Panc1 (cell line): ENCODE data around the gene RUVBL1. TPM values are rescaled to one million over a fixed set of nuclear protein-coding genes. Genes with fewer than 3 reads are reported as not detected.

Experiments used
- ATAC-seq: fragments of 200-7000 bp; cut with Tn5 transposase; 2 replicates; pipeline ENCODE4 v1.9.1; 2020; ENCODE audit warnings: mild to moderate bottlenecking, moderate library complexity
- BruUV-seq: library from RNA; stranded (reverse); fragments of 400-500 nt; replicated peaks from 2 replicates; lab custom pipeline; 2021; lab: Mats Ljungman, UMichigan
- CTCF ChIA-PET: fragments of 300-600 bp; sonication (Branson Sonifier 250); formaldehyde crosslinking; loops from one replicate; lab custom pipeline; 2022; ENCODE audit warnings: antibody characterized with exemption; lab: Charles Lee
- POLR2A ChIA-PET: fragments of 300-600 bp; sonication (Branson Sonifier 250); formaldehyde crosslinking; loops from one replicate; lab custom pipeline; 2022; ENCODE audit warnings: antibody characterized with exemption; lab: Charles Lee
- DNase-seq: peaks from one replicate; pipeline ENCODE4 v3.0.0-alpha.2; 2010; ENCODE audit warnings: low read depth, low spot score
- H3K27ac ChIP-seq: 2 replicates; pipeline ENCODE4 v1.5.1; 2011; ENCODE audit warnings: mild to moderate bottlenecking, low read length, inconsistent platforms
- H3K27me3 ChIP-seq: fragments of 200-500 bp; sonication (Bioruptor generic); 2 replicates; pipeline ENCODE4 v1.6.0; 2014; ENCODE audit warnings: low read length, inconsistent platforms; ENCODE audit not compliant: control insufficient read depth, insufficient read depth
- H3K36me3 ChIP-seq: fragments of 200-500 bp; sonication (Bioruptor generic); 2 replicates; pipeline ENCODE4 v1.5.1; 2014; ENCODE audit warnings: inconsistent platforms, mild to moderate bottlenecking, low read length, moderate library complexity; ENCODE audit not compliant: control insufficient read depth, insufficient read depth
- H3K4me1 ChIP-seq: 2 replicates; pipeline ENCODE4 v1.5.1; 2011; ENCODE audit warnings: inconsistent platforms, mild to moderate bottlenecking, low read length, moderate library complexity; ENCODE audit not compliant: control insufficient read depth, insufficient read depth
- H3K4me3 ChIP-seq, 2 experiments: 2 replicates each; pipeline ENCODE4 v1.5.1; 2011 to 2012; ENCODE audit warnings: low read depth in 2 of 2, low read length in 2 of 2, mild to moderate bottlenecking in 2 of 2, inconsistent platforms in 1 of 2, moderate library complexity in 1 of 2
- H3K9me3 ChIP-seq: fragments of 200-500 bp; sonication (Bioruptor generic); 2 replicates; pipeline ENCODE4 v1.5.1; 2014; ENCODE audit warnings: low read depth, mild to moderate bottlenecking, inconsistent platforms, low read length, moderate library complexity; ENCODE audit not compliant: control insufficient read depth, insufficient read depth
- CTCF ChIP-seq: fragments of 450-650 bp; IDR thresholded peaks from 2 replicates; pipeline ENCODE4 v1.5.1; 2017; ENCODE audit warnings: mild to moderate bottlenecking
- POLR2AphosphoS5 ChIP-seq: IDR thresholded peaks from 2 replicates; pipeline ENCODE4 v1.6.1; 2012; ENCODE audit warnings: mild to moderate bottlenecking, low read depth, low read length, moderate library complexity
- SIN3A ChIP-seq: IDR thresholded peaks from 2 replicates; pipeline ENCODE4 v1.6.1; 2012; ENCODE audit warnings: low read depth, mild to moderate bottlenecking, low read length, moderate library complexity, borderline replicate concordance; ENCODE audit not compliant: insufficient read depth
- TCF7L2 ChIP-seq: IDR thresholded peaks from 2 replicates; pipeline ENCODE4 v1.6.1; 2011; ENCODE audit warnings: mild to moderate bottlenecking, low read depth, low read length, inconsistent platforms
- in situ Hi-C: cut with HindIII; loops from 2 replicates; pipeline ENCODE4 v1.10.0; 2016; ENCODE audit warnings: low sequenced_read_pairs, low pct_unique_long_range_greater_than_20kb
- intact Hi-C: fragments of 100-400 bp; cut with micrococcal nuclease; formaldehyde crosslinking; loops from one replicate; pipeline ENCODE4 v1.10.0; 2022; ENCODE audit not compliant: unreplicated experiment
- total RNA-seq: library from RNA; stranded (reverse); gene quantifications from one replicate; pipeline ENCODE4 v1.2.1, GENCODE V29; 2021; ENCODE audit not compliant: unreplicated experiment
- TF ChIP-seq, protein P1 (sequence below), 2 experiments: IDR thresholded peaks; 2 replicates each; pipeline ENCODE4 v1.6.1; 2011 to 2012; ENCODE audit warnings: low read depth in 2 of 2, control low read depth in 1 of 2, low read length in 1 of 2, mild to moderate bottlenecking in 1 of 2, moderate library complexity in 1 of 2; ENCODE audit not compliant: insufficient read depth in 1 of 2

RUVBL1 gene
- total RNA-seq, 1 experiment from 2014 or later: 122 TPM

- DNase-seq (no peak), ATAC-seq (no peak)
- Histone ChIP-seq H3K9me3 (no peaks in the 10 kb centered on the region), H3K4me3 (no peak overlapping the region), H3K27me3 (no peaks in the 10 kb centered on the region), H3K27ac (no peak overlapping the region), H3K36me3 (peaks cover 37% of the 10 kb centered on the region), H3K4me1 (peaks cover 6% of the 10 kb centered on the region; the same call in 1 of the 2 replicates)
- ChIA-PET CTCF (no interaction called here), POLR2A (interaction anchor here (0.7 kb wide), 1 partner anchor 982 kb away, joined by 3 read pairs; no protein-coding TSS in a partner anchor)
- no TSS peak for BruUV-seq
- in situ Hi-C loops: no loop called here
- intact Hi-C loops: no loop called here
- TF ChIP-seq, protein P1, sequence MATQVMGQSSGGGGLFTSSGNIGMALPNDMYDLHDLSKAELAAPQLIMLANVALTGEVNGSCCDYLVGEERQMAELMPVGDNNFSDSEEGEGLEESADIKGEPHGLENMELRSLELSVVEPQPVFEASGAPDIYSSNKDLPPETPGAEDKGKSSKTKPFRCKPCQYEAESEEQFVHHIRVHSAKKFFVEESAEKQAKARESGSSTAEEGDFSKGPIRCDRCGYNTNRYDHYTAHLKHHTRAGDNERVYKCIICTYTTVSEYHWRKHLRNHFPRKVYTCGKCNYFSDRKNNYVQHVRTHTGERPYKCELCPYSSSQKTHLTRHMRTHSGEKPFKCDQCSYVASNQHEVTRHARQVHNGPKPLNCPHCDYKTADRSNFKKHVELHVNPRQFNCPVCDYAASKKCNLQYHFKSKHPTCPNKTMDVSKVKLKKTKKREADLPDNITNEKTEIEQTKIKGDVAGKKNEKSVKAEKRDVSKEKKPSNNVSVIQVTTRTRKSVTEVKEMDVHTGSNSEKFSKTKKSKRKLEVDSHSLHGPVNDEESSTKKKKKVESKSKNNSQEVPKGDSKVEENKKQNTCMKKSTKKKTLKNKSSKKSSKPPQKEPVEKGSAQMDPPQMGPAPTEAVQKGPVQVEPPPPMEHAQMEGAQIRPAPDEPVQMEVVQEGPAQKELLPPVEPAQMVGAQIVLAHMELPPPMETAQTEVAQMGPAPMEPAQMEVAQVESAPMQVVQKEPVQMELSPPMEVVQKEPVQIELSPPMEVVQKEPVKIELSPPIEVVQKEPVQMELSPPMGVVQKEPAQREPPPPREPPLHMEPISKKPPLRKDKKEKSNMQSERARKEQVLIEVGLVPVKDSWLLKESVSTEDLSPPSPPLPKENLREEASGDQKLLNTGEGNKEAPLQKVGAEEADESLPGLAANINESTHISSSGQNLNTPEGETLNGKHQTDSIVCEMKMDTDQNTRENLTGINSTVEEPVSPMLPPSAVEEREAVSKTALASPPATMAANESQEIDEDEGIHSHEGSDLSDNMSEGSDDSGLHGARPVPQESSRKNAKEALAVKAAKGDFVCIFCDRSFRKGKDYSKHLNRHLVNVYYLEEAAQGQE (IDR thresholded peaks at IDR 0.05; ENCODE audit: insufficient read depth in 1 of 2, low read depth in 2 of 2, low read length in 1 of 2): no peak
- no peak for TF ChIP-seq CTCF
- TF ChIP-seq TCF7L2: no peak
- TF ChIP-seq POLR2AphosphoS5: no peak
- TF ChIP-seq SIN3A: no peak
Observed at GRCh38 chr3:128070898-128071591, 52.6 kb downstream of the RUVBL1 start.

DNA sequence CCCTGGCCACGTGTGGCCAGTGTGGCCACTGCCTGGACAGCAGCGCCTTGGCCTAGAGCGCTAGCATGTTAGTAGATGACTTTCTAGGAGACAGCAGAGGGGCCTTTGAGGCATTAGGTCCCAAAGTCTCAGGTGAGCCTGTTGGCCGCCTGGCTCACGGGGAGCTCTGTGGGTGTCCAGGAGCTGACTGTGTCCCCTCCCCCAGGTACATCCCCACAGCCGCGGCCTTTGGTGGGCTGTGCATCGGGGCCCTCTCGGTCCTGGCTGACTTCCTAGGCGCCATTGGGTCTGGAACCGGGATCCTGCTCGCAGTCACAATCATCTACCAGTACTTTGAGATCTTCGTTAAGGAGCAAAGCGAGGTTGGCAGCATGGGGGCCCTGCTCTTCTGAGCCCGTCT is 54.3 kb downstream of the RUVBL1 start:
- DNase-seq: no peak
- no peak for ATAC-seq
- H3K9me3 ChIP-seq: no peaks in the 10 kb centered on the region
- H3K27me3 ChIP-seq: no peaks in the 10 kb centered on the region
- peaks cover 47% of the 10 kb centered on the region for H3K36me3 ChIP-seq
- ChIA-PET CTCF (no interaction called here), POLR2A (no interaction called here)
- in situ Hi-C loops: no loop called here
- no peak overlapping the region for H3K4me3 ChIP-seq
- TF ChIP-seq, protein P1 (IDR thresholded peaks at IDR 0.05; ENCODE audit: insufficient read depth in 1 of 2, low read depth in 2 of 2, low read length in 1 of 2): no peak
- no peak for TF ChIP-seq POLR2AphosphoS5
- no peak for TF ChIP-seq TCF7L2
- no peak for TF ChIP-seq CTCF
- TF ChIP-seq SIN3A: no peak
- H3K27ac ChIP-seq: no peak overlapping the region
- intact Hi-C loops: no loop called here
- BruUV-seq: no TSS peak
- no peaks in the 10 kb centered on the region; the same call in 1 of the 2 replicates for H3K4me1 ChIP-seq
